Hepatocyte (in vitro differentiated cells): Measurements from ENCODE around the gene RHEX. TPM values are rescaled to one million over a fixed set of nuclear protein-coding genes. Genes with fewer than 3 reads are reported as not detected.

Experiments used
- DNase-seq: peaks from one replicate; pipeline ENCODE4 v3.0.0-alpha.2; 2016; ENCODE audit warnings: low spot score
- H2AFZ ChIP-seq: fragments of 200-600 bp; sonication (generic); 2 replicates; pipeline ENCODE4 v1.6.0; 2016; ENCODE audit warnings: antibody characterized with exemption, mild to moderate bottlenecking
- H3K27ac ChIP-seq: fragments of 200-600 bp; sonication (generic); 2 replicates; pipeline ENCODE4 v1.5.1; 2016; ENCODE audit warnings: mild to moderate bottlenecking
- H3K27me3 ChIP-seq: fragments of 200-600 bp; sonication (generic); 2 replicates; pipeline ENCODE4 v1.6.1; 2016
- H3K36me3 ChIP-seq: fragments of 200-600 bp; sonication (generic); replicated peaks from 2 replicates; pipeline ENCODE4 v1.5.1; 2016; ENCODE audit warnings: low read depth; ENCODE audit not compliant: insufficient read depth
- H3K4me1 ChIP-seq: fragments of 200-600 bp; sonication (generic); 2 replicates; pipeline ENCODE4 v1.5.1; 2016; ENCODE audit warnings: mild to moderate bottlenecking, moderate library complexity; ENCODE audit not compliant: insufficient read depth
- H3K4me2 ChIP-seq: fragments of 200-600 bp; sonication (generic); 2 replicates; pipeline ENCODE4 v1.6.0; 2016
- H3K4me3 ChIP-seq: fragments of 200-600 bp; sonication (generic); 2 replicates; pipeline ENCODE4 v1.5.1; 2016; ENCODE audit warnings: mild to moderate bottlenecking
- H3K79me2 ChIP-seq: fragments of 200-600 bp; sonication (generic); 2 replicates; pipeline ENCODE4 v1.6.0; 2017; ENCODE audit warnings: mild to moderate bottlenecking
- H3K9me2 ChIP-seq: fragments of 200-600 bp; sonication (generic); replicated peaks from 2 replicates; pipeline ENCODE4 v1.6.0; 2017; ENCODE audit warnings: mild to moderate bottlenecking; ENCODE audit not compliant: insufficient read depth
- H3K9me3 ChIP-seq: fragments of 200-600 bp; sonication (generic); 2 replicates; pipeline ENCODE4 v1.5.1; 2016; ENCODE audit warnings: low read depth, mild to moderate bottlenecking
- H4K20me1 ChIP-seq: fragments of 200-600 bp; sonication (generic); 2 replicates; pipeline ENCODE4 v1.6.0; 2016; ENCODE audit warnings: mild to moderate bottlenecking; ENCODE audit not compliant: insufficient read depth, poor library complexity, severe bottlenecking
- EZH2 ChIP-seq: fragments of 200-600 bp; sonication (generic); IDR thresholded peaks from 2 replicates; pipeline ENCODE4 v1.6.1; 2016; ENCODE audit warnings: antibody characterized with exemption, mild to moderate bottlenecking, borderline replicate concordance
- EZH2phosphoT487 ChIP-seq: fragments of 200-600 bp; sonication (generic); IDR thresholded peaks from one replicate; pipeline ENCODE4 v1.6.1; 2018; ENCODE audit warnings: antibody characterized with exemption, mild to moderate bottlenecking, low read depth, moderate library complexity; ENCODE audit not compliant: unreplicated experiment, severe bottlenecking
- whole genome bisulfite sequencing: methylation state at CpG from one replicate; pipeline ENCODE4 v1.1.6; 2016; ENCODE audit warnings: low lambda C conversion rate; ENCODE audit errors: missing lambda C conversion rate; 5-methylcytosine and 5-hydroxymethylcytosine counted together
- polyA plus RNA-seq: library from polyadenylated mRNA; unstranded; fragments of >200 nt; fragmentation: Nextera tagmentation; extraction: Ambion mirVana; gene quantifications from 2 replicates; pipeline ENCODE4 v1.2.1, GENCODE V29; 2016
- total RNA-seq: library from RNA; depleted of rRNA; stranded (reverse); fragments of >200 nt; gene quantifications from 2 replicates; pipeline ENCODE4 v1.2.3, GENCODE V29; 2014
- TF ChIP-seq, protein P1 (sequence below): fragments of 200-600 bp; sonication (generic); IDR thresholded peaks from 2 replicates; pipeline ENCODE4 v1.5.1; 2016; ENCODE audit warnings: antibody characterized with exemption, mild to moderate bottlenecking; ENCODE audit not compliant: poor library complexity

RHEX gene
- total and polyA plus RNA-seq, 2 experiments from 2014 or later: 0.51 TPM; not detected in 1

GRCh38 chr1:206021626-206022365, 31.2 kb upstream of the RHEX start:
- no peak overlapping the region for H2AFZ ChIP-seq
- H3K9me3 ChIP-seq: no peaks in the 10 kb centered on the region
- H3K4me3 ChIP-seq: no peak overlapping the region
- no peaks in the 10 kb centered on the region for H4K20me1 ChIP-seq
- H3K27ac ChIP-seq: peak overlapping the region; percentile 43
- TF ChIP-seq, protein P1, sequence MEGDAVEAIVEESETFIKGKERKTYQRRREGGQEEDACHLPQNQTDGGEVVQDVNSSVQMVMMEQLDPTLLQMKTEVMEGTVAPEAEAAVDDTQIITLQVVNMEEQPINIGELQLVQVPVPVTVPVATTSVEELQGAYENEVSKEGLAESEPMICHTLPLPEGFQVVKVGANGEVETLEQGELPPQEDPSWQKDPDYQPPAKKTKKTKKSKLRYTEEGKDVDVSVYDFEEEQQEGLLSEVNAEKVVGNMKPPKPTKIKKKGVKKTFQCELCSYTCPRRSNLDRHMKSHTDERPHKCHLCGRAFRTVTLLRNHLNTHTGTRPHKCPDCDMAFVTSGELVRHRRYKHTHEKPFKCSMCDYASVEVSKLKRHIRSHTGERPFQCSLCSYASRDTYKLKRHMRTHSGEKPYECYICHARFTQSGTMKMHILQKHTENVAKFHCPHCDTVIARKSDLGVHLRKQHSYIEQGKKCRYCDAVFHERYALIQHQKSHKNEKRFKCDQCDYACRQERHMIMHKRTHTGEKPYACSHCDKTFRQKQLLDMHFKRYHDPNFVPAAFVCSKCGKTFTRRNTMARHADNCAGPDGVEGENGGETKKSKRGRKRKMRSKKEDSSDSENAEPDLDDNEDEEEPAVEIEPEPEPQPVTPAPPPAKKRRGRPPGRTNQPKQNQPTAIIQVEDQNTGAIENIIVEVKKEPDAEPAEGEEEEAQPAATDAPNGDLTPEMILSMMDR: no peak
- no peak for TF ChIP-seq EZH2
- TF ChIP-seq EZH2phosphoT487: no peak
- peaks cover 7% of the 10 kb centered on the region for H3K4me1 ChIP-seq
- DNase-seq: no peak
- 84% methylated on average over 4 of the region's 4 CpGs for WGBS
- no peaks in the 10 kb centered on the region for H3K9me2 ChIP-seq
- H3K27me3 ChIP-seq: no peaks in the 10 kb centered on the region
- H3K4me2 ChIP-seq: no peak overlapping the region
- H3K79me2 ChIP-seq: no peaks in the 10 kb centered on the region
- no peaks in the 10 kb centered on the region for H3K36me3 ChIP-seq

GRCh38 chr1:206022766-206023165, 30.2 kb upstream of the RHEX start:
- DNase-seq: no peak
- no peaks in the 10 kb centered on the region for H3K36me3 ChIP-seq
- TF ChIP-seq EZH2: no peak
- TF ChIP-seq, protein P1: no peak
- no peak for TF ChIP-seq EZH2phosphoT487
- no peak overlapping the region for H3K27ac ChIP-seq
- no peaks in the 10 kb centered on the region for H3K27me3 ChIP-seq
- WGBS: 91% methylated on average over 7 of the region's 7 CpGs
- H3K4me2 ChIP-seq: no peak overlapping the region
- H3K79me2 ChIP-seq: no peaks in the 10 kb centered on the region
- H3K9me3 ChIP-seq: no peaks in the 10 kb centered on the region
- no peak overlapping the region for H3K4me3 ChIP-seq
- no peaks in the 10 kb centered on the region for H3K9me2 ChIP-seq
- peaks cover 7% of the 10 kb centered on the region for H3K4me1 ChIP-seq
- H2AFZ ChIP-seq: no peak overlapping the region
- no peaks in the 10 kb centered on the region for H4K20me1 ChIP-seq

GRCh38 chr1:206023695-206024094, 29.3 kb upstream of the RHEX start, which contains the start of gene CTSE:
CTSE (minus strand) TSS chr1:206023895; CDS start chr1:206023791, 104 bp downstream.
- Histone ChIP-seq H3K36me3 (no peaks in the 10 kb centered on the region), H3K4me3 (no peak within 1 kb of the TSS), H2AFZ (no peak within 1 kb of the TSS), H3K27ac (peak within 1 kb of the TSS; percentile 27), H3K27me3 (no peaks in the 10 kb centered on the region), H4K20me1 (no peaks in the 10 kb centered on the region), H3K4me1 (peaks cover 7% of the 10 kb centered on the region), H3K79me2 (no peaks in the 10 kb centered on the region), H3K4me2 (peak within 1 kb of the TSS; percentile 59), H3K9me3 (no peaks in the 10 kb centered on the region), H3K9me2 (no peaks in the 10 kb centered on the region)
- peak; percentile 63 for DNase-seq
- TF ChIP-seq EZH2 (no peak), EZH2phosphoT487 (no peak)
- TF ChIP-seq, protein P1: no peak
- WGBS: 70% methylated on average over 11 of the region's 11 CpGs
